K562 (cell line): ENCODE results near the gene SLFNL1. TPM values are rescaled to one million over a fixed set of nuclear protein-coding genes. Genes with fewer than 3 reads are reported as not detected.

Source experiments
- ATAC-seq: fragments of 200-7000 bp; cut with Tn5 transposase; 3 replicates; pipeline ENCODE4 v1.9.1; 2020; ENCODE audit warnings: moderate library complexity
- BruUV-seq: library from RNA; stranded (reverse); fragments of 400-500 nt; replicated peaks from 2 replicates; lab custom pipeline; 2021; lab: Mats Ljungman, UMichigan
- CTCF ChIA-PET: fragments of 300-600 bp; formaldehyde crosslinking; extraction: SDS; loops from one replicate; lab custom pipeline; 2021; ENCODE audit warnings: low intra/inter-chr PET ratio; lab: Yijun Ruan, JAX
- POLR2A ChIA-PET: fragments of 300-600, 350-650 bp; sonication (Branson Sonifier 250); formaldehyde crosslinking; extraction: SDS; loops from one replicate; lab custom pipeline; 2021; ENCODE audit warnings: antibody characterized with exemption, inconsistent platforms; lab: Yijun Ruan, JAX
- DNase-seq, 4 experiments: peaks; one replicate each; pipeline versions ENCODE4 v3.0.0 to v3.0.0-alpha.2; 2011 to 2018; ENCODE audit warnings: low spot score in 3 of 4, mixed read lengths in 3 of 4; ENCODE audit errors: extremely low read depth in 1 of 4
- FAIRE-seq: peaks from 2 replicates; lab custom pipeline; 2011; peaks lifted over from hg19 to GRCh38; lab: Jason Lieb, UNC
- H2AFZ ChIP-seq: 2 replicates; pipeline ENCODE4 v1.6.0; 2011; ENCODE audit warnings: low read depth, low read length, control low read depth, inconsistent platforms
- H3K27ac ChIP-seq: fragments of 200-600 bp; 3 replicates; pipeline ENCODE4 v1.8.0; 2011; ENCODE audit warnings: low read depth, mild to moderate bottlenecking, control low read depth, inconsistent platforms, low read length, moderate library complexity, mixed read lengths; ENCODE audit errors: extremely low read depth
- H3K27me3 ChIP-seq, 2 experiments: fragments of 300-600 bp in 1 of 2; 2 replicates in 1 of 2; 3 replicates in 1 of 2; pipeline versions ENCODE4 v1.6.0 to v1.8.0; 2011; ENCODE audit warnings: inconsistent platforms in 2 of 2, low read length in 2 of 2, mild to moderate bottlenecking in 1 of 2, mixed read lengths in 1 of 2, moderate library complexity in 1 of 2; ENCODE audit not compliant: control insufficient read depth in 2 of 2, insufficient read depth in 2 of 2
- H3K36me3 ChIP-seq: fragments of 300-600 bp; 3 replicates; pipeline ENCODE4 v1.8.0; 2011; ENCODE audit warnings: mild to moderate bottlenecking, low read length, inconsistent platforms; ENCODE audit not compliant: control insufficient read depth, insufficient read depth
- H3K4me1 ChIP-seq, 2 experiments: fragments of 200-600 bp in 1 of 2; replicated peaks in 1 of 2; 2 replicates in 1 of 2; 3 replicates in 1 of 2; pipeline versions ENCODE4 v1.5.1 to v1.8.0; 2011; ENCODE audit warnings: inconsistent platforms in 2 of 2, low read length in 2 of 2, mild to moderate bottlenecking in 1 of 2, mixed read lengths in 1 of 2, moderate library complexity in 1 of 2; ENCODE audit not compliant: control insufficient read depth in 2 of 2, insufficient read depth in 2 of 2
- H3K4me2 ChIP-seq: 2 replicates; pipeline ENCODE4 v1.6.1; 2011; ENCODE audit warnings: low read length, control low read depth, inconsistent platforms, mixed read lengths; ENCODE audit not compliant: insufficient read depth
- H3K4me3 ChIP-seq: fragments of 200-600 bp; sonication (generic), shearing (Covaris generic); 2 replicates; pipeline ENCODE4 v1.5.1; 2016; ENCODE audit warnings: control low read depth, inconsistent platforms
- H3K79me2 ChIP-seq: fragments of 200-600 bp; 3 replicates; pipeline ENCODE4 v1.8.0; 2011; ENCODE audit warnings: low read length, inconsistent platforms; ENCODE audit not compliant: control insufficient read depth, insufficient read depth
- H3K9ac ChIP-seq, 2 experiments: 2 replicates each; pipeline versions ENCODE4 v1.6.0 to v1.6.1; 2011; ENCODE audit warnings: low read depth in 2 of 2, low read length in 2 of 2, control low read depth in 1 of 2, inconsistent platforms in 1 of 2, mild to moderate bottlenecking in 1 of 2, mixed read lengths in 1 of 2; ENCODE audit not compliant: insufficient read depth in 1 of 2
- H3K9me1 ChIP-seq: one replicate; pipeline ENCODE4 v1.6.0; 2011; ENCODE audit warnings: inconsistent platforms, mild to moderate bottlenecking, low read length, moderate library complexity; ENCODE audit not compliant: control insufficient read depth, insufficient read depth
- H3K9me3 ChIP-seq: replicated peaks from 2 replicates; pipeline ENCODE4 v1.5.1; 2011; ENCODE audit warnings: low read depth, low read length, inconsistent platforms; ENCODE audit not compliant: control insufficient read depth, insufficient read depth
- H4K20me1 ChIP-seq: replicated peaks from 2 replicates; pipeline ENCODE4 v1.6.1; 2011; ENCODE audit warnings: low read length, inconsistent platforms, mixed read lengths; ENCODE audit not compliant: control insufficient read depth, insufficient read depth
- CEBPG ChIP-seq, 3 experiments: fragments of 200-800 bp in 1 of 3; sonication (Bioruptor generic) in 1 of 3; sonication (generic) in 1 of 3; formaldehyde crosslinking in 1 of 3; IDR thresholded peaks in 2 of 3; conservative IDR thresholded peaks in 1 of 3; 2 replicates each; pipeline versions ENCODE4 v1.6.1 to v1.8.0; 2016 to 2022; ENCODE audit warnings: missing compliant biosample characterization in 2 of 3, missing genetic modification characterization in 2 of 3, mild to moderate bottlenecking in 1 of 3, missing genetic modification reagents in 1 of 3
- EZH2 ChIP-seq: IDR thresholded peaks from 2 replicates; pipeline ENCODE4 v1.6.1; 2012; ENCODE audit warnings: low read depth, mild to moderate bottlenecking, inconsistent platforms, low read length, borderline replicate concordance
- GTF2A2 ChIP-seq: IDR thresholded peaks from 2 replicates; pipeline ENCODE4 v1.6.1; 2016; ENCODE audit warnings: mild to moderate bottlenecking, missing genetic modification characterization, missing compliant biosample characterization
- HNRNPL ChIP-seq: fragments of 200-400 bp; formaldehyde crosslinking; IDR thresholded peaks from 2 replicates; pipeline ENCODE4 v1.6.1; 2017; ENCODE audit warnings: low read depth, mild to moderate bottlenecking, low read length
- MTA1 ChIP-seq: fragments of 450-650 bp; IDR thresholded peaks from 2 replicates; pipeline ENCODE4 v1.6.1; 2017; ENCODE audit warnings: borderline replicate concordance
- NFRKB ChIP-seq: fragments of 450-650 bp; IDR thresholded peaks from 2 replicates; pipeline ENCODE4 v1.6.1; 2016; ENCODE audit warnings: low read depth
- PCBP2 ChIP-seq: fragments of 200-400 bp; formaldehyde crosslinking; IDR thresholded peaks from 2 replicates; pipeline ENCODE4 v1.6.1; 2018; ENCODE audit warnings: low read length, low read depth, mild to moderate bottlenecking, moderate library complexity; ENCODE audit not compliant: poor library complexity, severe bottlenecking
- POLR2A ChIP-seq: fragments of 450-650 bp; conservative IDR thresholded peaks from 2 replicates; pipeline ENCODE4 v1.6.1; 2016
- POLR2G ChIP-seq: fragments of 200-400 bp; formaldehyde crosslinking; IDR thresholded peaks from 2 replicates; pipeline ENCODE4 v1.6.1; 2017; ENCODE audit warnings: low read depth, mild to moderate bottlenecking, antibody characterized with exemption, low read length, moderate library complexity
- RBFOX2 ChIP-seq: fragments of 200-400 bp; formaldehyde crosslinking; IDR thresholded peaks from 2 replicates; pipeline ENCODE4 v1.6.1; 2017; ENCODE audit warnings: low read depth, mild to moderate bottlenecking, low read length, moderate library complexity
- ZNF134 ChIP-seq: fragments of 250-450 bp; sonication (Bioruptor Pico); conservative IDR thresholded peaks from 2 replicates; pipeline ENCODE4 v1.4.0; 2020
- ZNF239 ChIP-seq: fragments of 250-450 bp; sonication (Bioruptor Pico); IDR thresholded peaks from 2 replicates; pipeline ENCODE4 v1.4.0; 2020; ENCODE audit warnings: mild to moderate bottlenecking
- ZNF384 ChIP-seq: IDR thresholded peaks from 2 replicates; pipeline ENCODE4 v1.6.1; 2012; ENCODE audit warnings: low read depth, low read length, improper control_type of control experiment
- ZNF431 ChIP-seq: sonication (generic); formaldehyde crosslinking; IDR thresholded peaks from 2 replicates; pipeline ENCODE4 v1.8.0; 2022; ENCODE audit warnings: mild to moderate bottlenecking, missing genetic modification reagents
- WGBS: fragments of 100-300 bp; shearing (Covaris generic); methylation state at CpG from one replicate; pipeline ENCODE4 v1.1.6; 2016; ENCODE audit warnings: low coverage, mixed read lengths; ENCODE audit not compliant: insufficient coverage; ENCODE audit errors: missing lambda C conversion rate; 5-methylcytosine and 5-hydroxymethylcytosine counted together
- in situ Hi-C: fragments of 300-500 bp; cut with MboI; formaldehyde crosslinking; loops from 4 replicates; pipeline ENCODE4 v1.15.0; 2018; ENCODE audit warnings: inconsistent platforms, mixed read lengths
- intact Hi-C: fragments of 100-400 bp; cut with micrococcal nuclease; formaldehyde crosslinking; loops from 2 replicates; pipeline ENCODE4 v1.14.2; 2022
- polyA plus RNA-seq, 8 experiments: library from polyadenylated mRNA; depleted of rRNA in 4 of 8; stranded (reverse) in 5 of 8; unstranded in 3 of 8; fragments of >200 nt; fragmentation: Nextera tagmentation in 2 of 8; fragmentation: Illumina TruSeq in 1 of 8; extraction: Ambion mirVana in 2 of 8; extraction: Trizol in 1 of 8; gene quantifications; 2 replicates each; pipeline versions ENCODE4 v1.2.1 to v1.2.3, GENCODE V29; 2011 to 2014; ENCODE audit warnings: inconsistent platforms in 1 of 8, missing spikeins in 1 of 8
- total RNA-seq, 7 experiments: library from RNA; depleted of rRNA in 6 of 7; stranded (reverse); fragments of >200 nt in 6 of 7; fragmentation: Illumina TruSeq in 2 of 7; extraction: Trizol in 2 of 7; gene quantifications; 2 replicates each; pipeline versions ENCODE4 v1.2.1 to v1.2.3, GENCODE V29; 2011 to 2021; ENCODE audit warnings: low replicate concordance in 1 of 7
- TF ChIP-seq, protein P1 (sequence below), 3 experiments: IDR thresholded peaks in 2 of 3; conservative IDR thresholded peaks in 1 of 3; 2 replicates each; pipeline ENCODE4 v1.5.1; 2011 to 2012; ENCODE audit warnings: low read length in 3 of 3, mild to moderate bottlenecking in 3 of 3, control low read depth in 2 of 3, improper control_type of control experiment in 1 of 3, inconsistent platforms in 1 of 3, low read depth in 1 of 3, mixed read lengths in 1 of 3, moderate library complexity in 1 of 3; ENCODE audit not compliant: insufficient read depth in 2 of 3

The SLFNL1 gene
- total and polyA plus RNA-seq, 9 of the 15 experiments (the other 6 are each of a cell fraction or from before 2014, with no cell fraction given), result 0.05 to 0.14 (median 0.06) TPM; not detected in 5

DNA sequence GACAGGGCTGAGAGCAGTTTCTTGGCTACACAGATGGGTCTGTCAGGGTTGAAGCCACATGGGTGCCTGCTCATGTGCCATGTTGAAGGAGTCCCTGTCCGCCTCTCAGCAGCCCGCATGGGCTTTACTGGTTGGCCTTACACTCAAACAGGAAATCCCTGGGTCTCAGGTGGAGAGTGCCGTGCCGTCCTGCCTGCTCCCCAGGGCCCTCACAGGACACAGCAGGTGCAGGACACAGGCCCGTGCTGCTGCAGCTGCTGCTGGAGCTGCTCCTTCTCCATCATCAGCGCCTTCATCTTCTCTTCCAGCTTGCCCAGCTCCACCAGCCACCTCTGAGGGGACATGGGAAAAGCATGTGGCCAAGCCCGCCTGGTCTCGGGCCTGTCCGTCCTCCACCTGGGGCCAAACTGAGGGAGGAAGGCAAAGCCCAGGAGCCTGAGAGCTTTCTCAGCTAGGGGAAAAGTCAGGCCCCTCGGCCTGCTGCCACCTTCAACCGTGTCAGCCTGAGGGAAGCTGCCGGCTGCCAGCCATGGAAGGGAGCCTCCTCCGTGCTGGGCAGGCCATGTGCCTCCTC is 5.5 kb downstream of the SLFNL1 start:
- no TSS peak for BruUV-seq
- no peak overlapping the region for H2AFZ ChIP-seq
- DNase-seq (no peak), FAIRE-seq (no peak), ATAC-seq (no peak)
- H3K4me1 ChIP-seq, result peaks cover 0 to 19% of the 10 kb centered on the region in 2 experiments; a peak in 1 of 5 replicates
- no peaks in the 10 kb centered on the region for H3K9me3 ChIP-seq
- no peak overlapping the region for H3K27ac ChIP-seq
- intact Hi-C loops (no loop called here), in situ Hi-C loops (no loop called here)
- H3K27me3 ChIP-seq, result no peaks in the 10 kb centered on the region
- no peaks in the 10 kb centered on the region for H3K79me2 ChIP-seq
- ChIA-PET CTCF (no interaction called here), POLR2A (interaction anchor here (0.7 to 1.7 kb wide), 2 partner anchors 10 to 12 kb away, joined by 3 to 6 read pairs; no protein-coding TSS in a partner anchor)
- peaks cover 10% of the 10 kb centered on the region for H3K9me1 ChIP-seq
- 95% methylated on average over 13 of the region's 13 CpGs for WGBS
- H4K20me1 ChIP-seq, result no peaks in the 10 kb centered on the region
- H3K4me2 ChIP-seq, result no peak overlapping the region
- TF ChIP-seq MTA1 (no peak), ZNF239 (no peak), EZH2 (no peak), POLR2G (peak; percentile 64), ZNF431 (CRISPR knock-in tag) (no peak), ZNF134 (CRISPR knock-in tag) (no peak), HNRNPL (no peak), NFRKB (no peak), ZNF384 (no peak), GTF2A2 (tag) (no peak), RBFOX2 (peak; percentile 20; the same call in 1 of the 2 replicates), PCBP2 (no peak), CEBPG (CRISPR knock-in tag; IDR thresholded peaks at IDR 0.05) (no peak), CEBPG (tag; conservative IDR thresholded peaks at IDR 0.05 in 1 of 2, IDR thresholded peaks at IDR 0.05 in 1 of 2) (no peak), POLR2A (0 out of 2 replicates have a peak, but pooled peaks have one; percentile 7)
- TF ChIP-seq, protein P1, sequence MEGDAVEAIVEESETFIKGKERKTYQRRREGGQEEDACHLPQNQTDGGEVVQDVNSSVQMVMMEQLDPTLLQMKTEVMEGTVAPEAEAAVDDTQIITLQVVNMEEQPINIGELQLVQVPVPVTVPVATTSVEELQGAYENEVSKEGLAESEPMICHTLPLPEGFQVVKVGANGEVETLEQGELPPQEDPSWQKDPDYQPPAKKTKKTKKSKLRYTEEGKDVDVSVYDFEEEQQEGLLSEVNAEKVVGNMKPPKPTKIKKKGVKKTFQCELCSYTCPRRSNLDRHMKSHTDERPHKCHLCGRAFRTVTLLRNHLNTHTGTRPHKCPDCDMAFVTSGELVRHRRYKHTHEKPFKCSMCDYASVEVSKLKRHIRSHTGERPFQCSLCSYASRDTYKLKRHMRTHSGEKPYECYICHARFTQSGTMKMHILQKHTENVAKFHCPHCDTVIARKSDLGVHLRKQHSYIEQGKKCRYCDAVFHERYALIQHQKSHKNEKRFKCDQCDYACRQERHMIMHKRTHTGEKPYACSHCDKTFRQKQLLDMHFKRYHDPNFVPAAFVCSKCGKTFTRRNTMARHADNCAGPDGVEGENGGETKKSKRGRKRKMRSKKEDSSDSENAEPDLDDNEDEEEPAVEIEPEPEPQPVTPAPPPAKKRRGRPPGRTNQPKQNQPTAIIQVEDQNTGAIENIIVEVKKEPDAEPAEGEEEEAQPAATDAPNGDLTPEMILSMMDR (IDR thresholded peaks at IDR 0.05 in 2 of 3, conservative IDR thresholded peaks at IDR 0.05 in 1 of 3; ENCODE audit: insufficient read depth in 2 of 3, low read depth in 1 of 3, low read length in 3 of 3), result no peak
- H3K36me3 ChIP-seq, result peaks cover 84% of the 10 kb centered on the region
- H3K4me3 ChIP-seq, result no peak overlapping the region
- no peak overlapping the region for H3K9ac ChIP-seq
